ENCODE data around the gene EMILIN3.

Gene EMILIN3

GRCh38 chr20:41377275-41377674 is 10.7 kb upstream of the EMILIN3 start:
- no peak overlapping the region for H3K27ac ChIP-seq (ENCODE audit: insufficient read depth in 1 of 2, low read depth in 1 of 2, low read length in 2 of 2, poor library complexity in 1 of 2, severe bottlenecking in 2 of 2)
- H3K4me1 ChIP-seq (ENCODE audit: control extremely low read depth in 1 of 4, control insufficient read depth in 4 of 4, insufficient read depth in 4 of 4, low read length in 3 of 4): peaks cover 3 to 11% (median 4%) of the 10 kb centered on the region in 4 experiments
- ChIA-PET CTCF (no interaction called here), POLR2A (no interaction called here)
- peaks cover 0 to 81% (median 23%) of the 10 kb centered on the region in 5 experiments for H3K27me3 ChIP-seq (replicated peaks in 2 of 5; ENCODE audit: control insufficient read depth in 4 of 5, insufficient read depth in 5 of 5, low read length in 4 of 5)
- H3K9me3 ChIP-seq (ENCODE audit: control extremely low read depth in 1 of 5, control insufficient read depth in 4 of 5, insufficient read depth in 2 of 5, low read depth in 1 of 5, low read length in 4 of 5): peaks cover 0 to 4% (median 3%) of the 10 kb centered on the region in 5 experiments
- no peak for DNase-seq
- no peak overlapping the region for H3K4me3 ChIP-seq (ENCODE audit: control insufficient read depth in 1 of 7, extremely low read depth in 1 of 7, insufficient read depth in 4 of 7, low read depth in 2 of 7, low read length in 6 of 7)
- 46% methylated on average over 3 of the region's 6 CpGs for WGBS (ENCODE audit: insufficient coverage)
- no peaks in the 10 kb centered on the region for H3K36me3 ChIP-seq (ENCODE audit: control insufficient read depth in 4 of 4, insufficient read depth in 4 of 4, low read length in 3 of 4)

- POLR2A ChIA-PET: no interaction called here
- no peak overlapping the region for H3K4me3 ChIP-seq (ENCODE audit: control insufficient read depth in 1 of 7, extremely low read depth in 1 of 7, insufficient read depth in 4 of 7, low read depth in 2 of 7, low read length in 6 of 7)
- H3K9me3 ChIP-seq (ENCODE audit: control extremely low read depth in 1 of 5, control insufficient read depth in 4 of 5, insufficient read depth in 2 of 5, low read depth in 1 of 5, low read length in 4 of 5): peaks cover 0 to 14% (median 10%) of the 10 kb centered on the region in 5 experiments
- DNase-seq: no peak
- H3K27me3 ChIP-seq (replicated peaks in 2 of 5; ENCODE audit: control insufficient read depth in 4 of 5, insufficient read depth in 5 of 5, low read length in 4 of 5): peaks cover 0 to 91% (median 23%) of the 10 kb centered on the region in 5 experiments
- H3K36me3 ChIP-seq (ENCODE audit: control insufficient read depth in 4 of 4, insufficient read depth in 4 of 4, low read length in 3 of 4): no peaks in the 10 kb centered on the region
- peaks cover 3 to 11% (median 4%) of the 10 kb centered on the region in 4 experiments for H3K4me1 ChIP-seq (ENCODE audit: control extremely low read depth in 1 of 4, control insufficient read depth in 4 of 4, insufficient read depth in 4 of 4, low read length in 3 of 4)
- no peak overlapping the region for H3K27ac ChIP-seq (ENCODE audit: insufficient read depth in 1 of 2, low read depth in 1 of 2, low read length in 2 of 2, poor library complexity in 1 of 2, severe bottlenecking in 2 of 2)
- CTCF ChIA-PET: no interaction called here
- 97% methylated on average over 3 of the region's 5 CpGs for WGBS (ENCODE audit: insufficient coverage)
These were observed 9.7 kb upstream of the EMILIN3 start for GRCh38 chr20:41376349-41376748.

- WGBS (ENCODE audit: insufficient coverage): 82% methylated on average over 7 of the region's 9 CpGs
- POLR2A ChIA-PET: no interaction called here
These were observed 9.2 kb upstream of the EMILIN3 start for GRCh38 chr20:41375846-41376245.

DNA sequence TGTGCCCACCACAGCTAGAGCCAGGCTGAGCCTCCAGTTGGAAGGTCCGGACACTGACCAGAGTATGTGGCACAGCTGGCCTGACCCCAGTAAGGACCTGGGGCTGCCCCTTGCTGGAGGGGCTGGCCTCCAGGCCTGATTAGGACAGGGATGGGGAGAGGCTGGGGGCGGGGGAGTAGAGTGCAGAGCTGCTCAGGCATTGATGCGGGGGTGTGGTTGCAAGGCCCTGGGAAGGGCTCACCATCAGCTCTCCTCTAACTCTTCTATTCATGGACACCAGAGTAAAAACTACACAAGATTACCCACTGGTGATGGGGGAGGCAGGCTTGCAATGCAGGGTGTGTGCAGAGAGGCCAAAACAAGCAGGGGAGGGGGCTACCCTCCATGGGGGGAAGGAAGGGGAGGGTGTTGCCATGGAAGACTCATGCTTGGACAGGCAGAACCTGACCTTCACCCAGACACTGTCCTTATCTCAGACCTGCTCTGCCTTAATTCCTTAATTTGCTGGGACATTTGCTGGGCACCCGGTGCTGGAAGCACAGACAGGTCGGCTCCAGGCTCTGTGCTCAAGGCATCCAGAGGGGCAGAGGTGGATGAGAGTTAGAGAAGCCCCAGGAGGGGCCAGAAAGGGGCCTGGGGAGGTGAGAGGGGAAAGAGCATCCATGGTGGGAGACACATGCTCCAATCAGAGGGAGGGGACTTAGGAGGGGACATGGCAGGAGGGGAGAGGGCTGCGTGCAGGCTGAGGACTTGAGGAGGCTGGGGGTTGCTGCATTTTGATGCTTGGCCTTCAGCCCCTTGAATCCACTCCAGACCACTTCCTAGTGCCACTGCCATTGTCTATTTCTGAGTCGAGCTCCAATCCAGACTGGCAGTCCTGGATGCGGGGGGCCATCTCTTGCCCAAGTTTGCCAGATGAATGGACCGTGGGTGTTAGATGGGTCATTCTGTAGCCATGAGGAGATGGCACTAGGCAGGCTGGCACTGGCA is 7.6 kb upstream of the EMILIN3 start:
- ChIA-PET POLR2A (interaction anchor here (0.7 kb wide), 1 partner anchor 30 kb away, joined by 3 read pairs; no protein-coding TSS in a partner anchor), CTCF (no interaction called here)
- Histone ChIP-seq H3K27me3 (replicated peaks in 2 of 5; ENCODE audit: control insufficient read depth in 4 of 5, insufficient read depth in 5 of 5, low read length in 4 of 5) (peaks cover 3 to 91% (median 21%) of the 10 kb centered on the region in 5 experiments), H3K27ac (ENCODE audit: insufficient read depth in 1 of 2, low read depth in 1 of 2, low read length in 2 of 2, poor library complexity in 1 of 2, severe bottlenecking in 2 of 2) (no peak overlapping the region), H3K4me1 (ENCODE audit: control extremely low read depth in 1 of 4, control insufficient read depth in 4 of 4, insufficient read depth in 4 of 4, low read length in 3 of 4) (no peaks in the 10 kb centered on the region), H3K36me3 (ENCODE audit: control insufficient read depth in 4 of 4, insufficient read depth in 4 of 4, low read length in 3 of 4) (no peaks in the 10 kb centered on the region), H3K4me3 (ENCODE audit: control insufficient read depth in 1 of 7, extremely low read depth in 1 of 7, insufficient read depth in 4 of 7, low read depth in 2 of 7, low read length in 6 of 7) (no peak overlapping the region), H3K9me3 (ENCODE audit: control extremely low read depth in 1 of 5, control insufficient read depth in 4 of 5, insufficient read depth in 2 of 5, low read depth in 1 of 5, low read length in 4 of 5) (peaks cover 0 to 22% (median 16%) of the 10 kb centered on the region in 5 experiments)
- WGBS (ENCODE audit: insufficient coverage): 98% methylated on average over 6 of the region's 9 CpGs
- no peak for DNase-seq

More at GRCh38 chr20:41375846-41376245, 9.2 kb upstream of the EMILIN3 start:
- no peak for DNase-seq
- H3K4me3 ChIP-seq (ENCODE audit: control insufficient read depth in 1 of 7, extremely low read depth in 1 of 7, insufficient read depth in 4 of 7, low read depth in 2 of 7, low read length in 6 of 7): no peak overlapping the region
- peaks cover 0 to 91% (median 22%) of the 10 kb centered on the region in 5 experiments for H3K27me3 ChIP-seq (replicated peaks in 2 of 5; ENCODE audit: control insufficient read depth in 4 of 5, insufficient read depth in 5 of 5, low read length in 4 of 5)
- no peak overlapping the region for H3K27ac ChIP-seq (ENCODE audit: insufficient read depth in 1 of 2, low read depth in 1 of 2, low read length in 2 of 2, poor library complexity in 1 of 2, severe bottlenecking in 2 of 2)
- H3K4me1 ChIP-seq (ENCODE audit: control extremely low read depth in 1 of 4, control insufficient read depth in 4 of 4, insufficient read depth in 4 of 4, low read length in 3 of 4): peaks cover 1 to 10% (median 4%) of the 10 kb centered on the region in 4 experiments
- no peaks in the 10 kb centered on the region for H3K36me3 ChIP-seq (ENCODE audit: control insufficient read depth in 4 of 4, insufficient read depth in 4 of 4, low read length in 3 of 4)
- CTCF ChIA-PET: no interaction called here
- peaks cover 0 to 19% (median 15%) of the 10 kb centered on the region in 5 experiments for H3K9me3 ChIP-seq (ENCODE audit: control extremely low read depth in 1 of 5, control insufficient read depth in 4 of 5, insufficient read depth in 2 of 5, low read depth in 1 of 5, low read length in 4 of 5)

- 90% methylated on average over 10 of the region's 11 CpGs for WGBS (ENCODE audit: insufficient coverage)
- Histone ChIP-seq H3K9me3 (ENCODE audit: control extremely low read depth in 1 of 5, control insufficient read depth in 4 of 5, insufficient read depth in 2 of 5, low read depth in 1 of 5, low read length in 4 of 5) (peaks cover 0 to 22% (median 16%) of the 10 kb centered on the region in 5 experiments), H3K27ac (ENCODE audit: insufficient read depth in 1 of 2, low read depth in 1 of 2, low read length in 2 of 2, poor library complexity in 1 of 2, severe bottlenecking in 2 of 2) (no peak overlapping the region), H3K36me3 (ENCODE audit: control insufficient read depth in 4 of 4, insufficient read depth in 4 of 4, low read length in 3 of 4) (no peaks in the 10 kb centered on the region), H3K4me1 (ENCODE audit: control extremely low read depth in 1 of 4, control insufficient read depth in 4 of 4, insufficient read depth in 4 of 4, low read length in 3 of 4) (no peaks in the 10 kb centered on the region), H3K27me3 (replicated peaks in 2 of 5; ENCODE audit: control insufficient read depth in 4 of 5, insufficient read depth in 5 of 5, low read length in 4 of 5) (peaks cover 4 to 90% (median 20%) of the 10 kb centered on the region in 5 experiments), H3K4me3 (ENCODE audit: control insufficient read depth in 1 of 7, extremely low read depth in 1 of 7, insufficient read depth in 4 of 7, low read depth in 2 of 7, low read length in 6 of 7) (no peak overlapping the region)
- ChIA-PET CTCF (no interaction called here), POLR2A (interaction anchor here (0.7 kb wide), 1 partner anchor 31 kb away, joined by 3 read pairs; no protein-coding TSS in a partner anchor)
- no peak for DNase-seq
These were observed 6.7 kb upstream of the EMILIN3 start for GRCh38 chr20:41373251-41373783.

DNA sequence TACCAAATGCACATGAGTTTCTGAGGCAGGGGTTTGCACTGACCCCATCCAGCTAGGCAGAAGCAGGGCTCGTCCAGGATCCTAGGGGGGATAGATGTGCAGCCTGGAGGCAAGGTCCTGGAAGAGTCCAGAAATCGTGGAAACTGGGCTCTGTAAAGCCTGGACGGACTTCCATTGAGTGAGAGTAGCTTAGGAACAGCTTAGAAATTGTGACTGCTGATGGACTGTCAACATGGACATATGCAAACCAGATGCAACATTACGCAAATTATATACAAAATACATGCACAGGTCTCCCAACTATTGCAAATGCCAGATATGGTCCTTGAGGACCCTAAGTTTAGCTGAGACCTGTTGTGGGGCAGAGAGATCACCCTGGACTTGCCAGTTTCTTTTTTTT is 4.8 kb upstream of the EMILIN3 start:
- Histone ChIP-seq H3K36me3 (ENCODE audit: control insufficient read depth in 4 of 4, insufficient read depth in 4 of 4, low read length in 3 of 4) (no peaks in the 10 kb centered on the region), H3K9me3 (ENCODE audit: control extremely low read depth in 1 of 5, control insufficient read depth in 4 of 5, insufficient read depth in 2 of 5, low read depth in 1 of 5, low read length in 4 of 5) (peaks cover 0 to 22% (median 16%) of the 10 kb centered on the region in 5 experiments), H3K4me3 (ENCODE audit: control insufficient read depth in 1 of 7, extremely low read depth in 1 of 7, insufficient read depth in 4 of 7, low read depth in 2 of 7, low read length in 6 of 7) (no peak overlapping the region), H3K4me1 (ENCODE audit: control extremely low read depth in 1 of 4, control insufficient read depth in 4 of 4, insufficient read depth in 4 of 4, low read length in 3 of 4) (peaks cover 0 to 3% (median 0%) of the 10 kb centered on the region in 4 experiments), H3K27me3 (replicated peaks in 2 of 5; ENCODE audit: control insufficient read depth in 4 of 5, insufficient read depth in 5 of 5, low read length in 4 of 5) (peaks cover 4 to 90% (median 28%) of the 10 kb centered on the region in 5 experiments), H3K27ac (ENCODE audit: insufficient read depth in 1 of 2, low read depth in 1 of 2, low read length in 2 of 2, poor library complexity in 1 of 2, severe bottlenecking in 2 of 2) (no peak overlapping the region)
- POLR2A ChIA-PET: no interaction called here
- 93% methylated on average over 3 of the region's 4 CpGs for WGBS (ENCODE audit: insufficient coverage)
- CTCF ChIA-PET: interaction anchor here (1.3 kb wide), 1 partner anchor 40 kb away, joined by 3 read pairs; no protein-coding TSS in a partner anchor
- no peak for DNase-seq

Measured in common myeloid progenitor, CD34-positive (primary cell).